ENCODE measurements around the gene NOPCHAP1.

The NOPCHAP1 gene

GRCh38 chr12:104958001-104958804 lies 27.9 kb upstream of the NOPCHAP1 start, which contains the start of gene SLC41A2:
Gene SLC41A2 (minus strand): TSS chr12:104958290. CDS start chr12:104928527, 29,763 bp downstream.
- no peaks in the 10 kb centered on the region for H3K27me3 ChIP-seq (ENCODE audit: insufficient read depth, low read length, poor library complexity, severe bottlenecking)
- no peaks in the 10 kb centered on the region for H4K20me1 ChIP-seq (ENCODE audit: insufficient read depth, low read length, poor library complexity, severe bottlenecking)
- peak within 1 kb of the TSS; percentile 64 for H3K9ac ChIP-seq (ENCODE audit: low read depth, low read length, poor library complexity, severe bottlenecking)
- peak within 1 kb of the TSS; percentile 84 for H3K4me3 ChIP-seq (ENCODE audit: low read length, poor library complexity, severe bottlenecking)
- H3K79me2 ChIP-seq (ENCODE audit: insufficient read depth, low read length), result no peaks in the 10 kb centered on the region
- H3F3A ChIP-seq (ENCODE audit: low read depth), result no peaks in the 10 kb centered on the region
- H2AFZ ChIP-seq (ENCODE audit: low read length), result peak within 1 kb of the TSS; percentile 97
- peak within 1 kb of the TSS; percentile 83 for H3K4me2 ChIP-seq (ENCODE audit: low read depth, low read length, poor library complexity, severe bottlenecking)
- TF ChIP-seq EZH2phosphoT487 (IDR thresholded peaks at IDR 0.05; ENCODE audit: borderline replicate concordance), result no peak
- TF ChIP-seq, protein P1, sequence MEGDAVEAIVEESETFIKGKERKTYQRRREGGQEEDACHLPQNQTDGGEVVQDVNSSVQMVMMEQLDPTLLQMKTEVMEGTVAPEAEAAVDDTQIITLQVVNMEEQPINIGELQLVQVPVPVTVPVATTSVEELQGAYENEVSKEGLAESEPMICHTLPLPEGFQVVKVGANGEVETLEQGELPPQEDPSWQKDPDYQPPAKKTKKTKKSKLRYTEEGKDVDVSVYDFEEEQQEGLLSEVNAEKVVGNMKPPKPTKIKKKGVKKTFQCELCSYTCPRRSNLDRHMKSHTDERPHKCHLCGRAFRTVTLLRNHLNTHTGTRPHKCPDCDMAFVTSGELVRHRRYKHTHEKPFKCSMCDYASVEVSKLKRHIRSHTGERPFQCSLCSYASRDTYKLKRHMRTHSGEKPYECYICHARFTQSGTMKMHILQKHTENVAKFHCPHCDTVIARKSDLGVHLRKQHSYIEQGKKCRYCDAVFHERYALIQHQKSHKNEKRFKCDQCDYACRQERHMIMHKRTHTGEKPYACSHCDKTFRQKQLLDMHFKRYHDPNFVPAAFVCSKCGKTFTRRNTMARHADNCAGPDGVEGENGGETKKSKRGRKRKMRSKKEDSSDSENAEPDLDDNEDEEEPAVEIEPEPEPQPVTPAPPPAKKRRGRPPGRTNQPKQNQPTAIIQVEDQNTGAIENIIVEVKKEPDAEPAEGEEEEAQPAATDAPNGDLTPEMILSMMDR (conservative IDR thresholded peaks at IDR 0.05; ENCODE audit: low read length), result no peak
- no peaks in the 10 kb centered on the region for H3K36me3 ChIP-seq (ENCODE audit: insufficient read depth, low read length)
- H3K9me2 ChIP-seq (replicated peaks; ENCODE audit: low read depth, low read length), result no peaks in the 10 kb centered on the region
- peaks cover 14% of the 10 kb centered on the region for H3K4me1 ChIP-seq (ENCODE audit: insufficient read depth, low read length, poor library complexity, severe bottlenecking)
- no peaks in the 10 kb centered on the region for H3K9me3 ChIP-seq (ENCODE audit: insufficient read depth, low read depth, low read length)

DNA sequence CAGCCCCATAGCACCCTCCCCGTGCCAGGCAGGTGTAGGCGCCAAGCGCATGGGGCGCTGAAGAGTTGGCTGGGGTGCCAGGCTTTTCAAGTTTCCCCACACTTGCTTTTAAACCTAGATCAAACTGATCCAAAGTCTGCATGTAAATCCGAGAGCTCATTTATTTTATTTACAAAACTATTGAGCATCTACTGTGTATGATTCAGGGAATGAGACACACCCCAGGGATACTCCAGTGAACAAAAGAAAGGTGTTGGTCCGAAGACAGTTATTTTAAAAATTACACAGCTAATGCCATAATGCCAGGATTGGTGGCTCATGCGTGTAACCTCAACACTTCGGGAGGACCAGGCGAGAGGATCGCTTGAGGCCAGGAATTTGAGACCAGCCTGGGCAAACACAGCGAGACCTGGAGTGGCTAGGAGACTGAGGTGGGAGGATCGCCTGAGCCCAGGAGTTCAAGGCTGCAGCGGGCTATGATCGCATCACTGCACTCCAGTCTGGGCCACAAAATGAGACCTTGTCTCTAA lies 27.2 kb upstream of the NOPCHAP1 start:
- Histone ChIP-seq H2AFZ (ENCODE audit: low read length) (peak overlapping the region; percentile 97), H3K4me1 (ENCODE audit: insufficient read depth, low read length, poor library complexity, severe bottlenecking) (peaks cover 14% of the 10 kb centered on the region), H3K4me3 (ENCODE audit: low read length, poor library complexity, severe bottlenecking) (peak overlapping the region; percentile 84), H3F3A (ENCODE audit: low read depth) (no peaks in the 10 kb centered on the region), H3K36me3 (ENCODE audit: insufficient read depth, low read length) (no peaks in the 10 kb centered on the region), H3K9me2 (replicated peaks; ENCODE audit: low read depth, low read length) (no peaks in the 10 kb centered on the region), H3K79me2 (ENCODE audit: insufficient read depth, low read length) (no peaks in the 10 kb centered on the region), H3K9ac (ENCODE audit: low read depth, low read length, poor library complexity, severe bottlenecking) (peak overlapping the region; percentile 64), H3K27me3 (ENCODE audit: insufficient read depth, low read length, poor library complexity, severe bottlenecking) (no peaks in the 10 kb centered on the region), H4K20me1 (ENCODE audit: insufficient read depth, low read length, poor library complexity, severe bottlenecking) (no peaks in the 10 kb centered on the region), H3K4me2 (ENCODE audit: low read depth, low read length, poor library complexity, severe bottlenecking) (peak overlapping the region; percentile 83), H3K9me3 (ENCODE audit: insufficient read depth, low read depth, low read length) (no peaks in the 10 kb centered on the region)
- TF ChIP-seq EZH2phosphoT487 (IDR thresholded peaks at IDR 0.05; ENCODE audit: borderline replicate concordance), result no peak
- TF ChIP-seq, protein P1 (conservative IDR thresholded peaks at IDR 0.05; ENCODE audit: low read length), result peak; percentile 44

- no peaks in the 10 kb centered on the region for H3K27me3 ChIP-seq (ENCODE audit: insufficient read depth, low read length, poor library complexity, severe bottlenecking)
- no peaks in the 10 kb centered on the region for H3F3A ChIP-seq (ENCODE audit: low read depth)
- no peaks in the 10 kb centered on the region for H3K9me3 ChIP-seq (ENCODE audit: insufficient read depth, low read depth, low read length)
- peak overlapping the region; percentile 83 for H3K4me2 ChIP-seq (ENCODE audit: low read depth, low read length, poor library complexity, severe bottlenecking)
- TF ChIP-seq, protein P1 (conservative IDR thresholded peaks at IDR 0.05; ENCODE audit: low read length), result no peak
- no peak for TF ChIP-seq EZH2phosphoT487 (IDR thresholded peaks at IDR 0.05; ENCODE audit: borderline replicate concordance)
- no peak overlapping the region for H2AFZ ChIP-seq (ENCODE audit: low read length)
- H3K4me1 ChIP-seq (ENCODE audit: insufficient read depth, low read length, poor library complexity, severe bottlenecking), result peaks cover 14% of the 10 kb centered on the region
- no peaks in the 10 kb centered on the region for H4K20me1 ChIP-seq (ENCODE audit: insufficient read depth, low read length, poor library complexity, severe bottlenecking)
- H3K36me3 ChIP-seq (ENCODE audit: insufficient read depth, low read length), result no peaks in the 10 kb centered on the region
- H3K79me2 ChIP-seq (ENCODE audit: insufficient read depth, low read length), result no peaks in the 10 kb centered on the region
- H3K4me3 ChIP-seq (ENCODE audit: low read length, poor library complexity, severe bottlenecking), result peak overlapping the region; percentile 84
- no peak overlapping the region for H3K9ac ChIP-seq (ENCODE audit: low read depth, low read length, poor library complexity, severe bottlenecking)
- no peaks in the 10 kb centered on the region for H3K9me2 ChIP-seq (replicated peaks; ENCODE audit: low read depth, low read length)
Measured at GRCh38 chr12:104959335-104959841, 26.7 kb upstream of the NOPCHAP1 start.
